Activated CD8-positive, alpha-beta memory T cell treated with anti-CD3 and anti-CD28 coated beads for 4 hours (primary cell): Measurements from ENCODE around the gene PFDN4.

Source experiments
- DNase-seq, 2 donors: peaks; one replicate each; pipeline ENCODE4 v3.0.0-alpha.2; 2020; ENCODE audit warnings: low read depth in 2 of 2

PFDN4 gene

DNA sequence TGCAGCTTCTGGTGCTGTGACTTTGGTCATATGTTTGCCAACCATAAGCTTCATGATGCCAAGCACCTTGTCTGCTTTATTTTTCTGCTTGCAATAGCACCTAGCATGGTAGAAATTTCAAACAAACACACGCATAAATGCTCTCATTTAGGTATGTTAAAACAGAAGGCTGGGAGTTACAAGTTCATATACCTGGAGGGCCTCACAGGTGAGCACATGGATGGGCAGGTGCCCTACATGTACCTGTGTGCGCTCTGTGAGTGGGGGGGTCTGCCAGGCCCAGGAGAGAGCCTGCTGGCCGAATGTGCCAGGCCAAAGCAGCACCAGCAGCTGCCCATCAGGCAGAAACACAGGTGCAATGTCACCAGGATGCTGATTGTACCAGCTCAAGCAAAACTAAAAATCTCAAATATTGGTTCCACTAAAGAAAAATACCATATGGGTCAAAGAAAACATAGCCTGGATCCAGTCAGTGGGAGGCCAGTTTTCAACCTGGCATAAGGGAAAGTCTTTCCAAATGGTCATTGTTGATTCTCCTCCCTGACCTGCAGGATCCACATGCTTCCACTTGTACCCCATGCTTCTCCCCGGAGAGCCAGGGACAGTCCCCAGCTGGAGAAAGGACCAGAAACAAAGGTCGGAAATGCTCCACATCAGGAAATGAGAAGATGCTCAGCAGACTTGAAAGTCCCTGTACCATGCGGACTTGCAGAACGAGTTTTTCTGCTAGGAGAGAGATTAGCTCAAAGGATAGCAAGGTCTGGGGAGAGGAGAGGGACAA is 7.2 kb upstream of the PFDN4 start:
- DNase-seq: no peak

DNA sequence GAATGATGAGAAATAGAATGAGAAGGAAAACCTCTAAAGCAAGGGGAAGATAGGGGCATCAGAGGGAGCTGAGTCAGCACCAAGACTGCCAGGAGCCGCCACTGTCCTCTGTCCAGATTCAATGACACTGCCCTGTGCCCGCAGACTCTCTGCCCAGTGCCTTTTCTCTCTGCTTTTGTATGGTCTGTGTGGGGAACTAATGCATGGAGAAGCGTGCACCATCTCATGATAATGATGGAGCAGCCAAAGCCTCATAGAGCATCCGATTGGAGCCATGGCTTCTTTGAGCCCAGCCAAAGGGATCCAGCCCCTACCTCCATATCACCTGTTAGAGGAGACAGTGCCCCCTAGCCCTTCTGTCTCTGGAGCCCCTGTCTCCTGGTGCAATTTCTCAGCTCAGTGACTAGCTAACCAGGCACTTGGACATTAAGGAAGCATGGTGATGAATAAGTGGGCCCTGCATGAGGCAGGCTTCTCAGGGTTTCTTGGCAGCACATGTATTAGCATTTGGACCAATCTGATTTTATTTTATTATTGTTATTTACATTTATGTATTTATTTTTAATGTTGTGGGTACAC is 6.5 kb upstream of the PFDN4 start:
- no peak for DNase-seq

DNA sequence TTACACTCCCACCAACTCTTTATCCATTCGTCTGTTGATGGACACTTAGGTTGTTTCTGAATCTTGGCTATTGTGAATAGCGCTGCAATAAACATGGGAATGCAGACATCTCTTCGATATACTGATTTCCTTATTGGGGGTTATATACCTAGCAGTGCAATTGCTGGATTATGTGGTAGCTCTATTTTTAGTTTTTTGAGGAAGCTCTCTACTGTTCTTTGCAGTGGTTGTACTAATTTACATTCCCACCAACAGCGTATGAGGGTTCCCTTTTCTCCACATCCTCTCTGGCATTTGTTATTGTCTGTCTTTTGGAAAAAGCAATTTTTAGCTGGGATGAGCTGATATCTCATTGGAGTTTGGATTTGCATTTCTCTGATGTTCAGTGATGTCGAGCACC is 4.6 kb upstream of the PFDN4 start:
- DNase-seq: no peak

DNA sequence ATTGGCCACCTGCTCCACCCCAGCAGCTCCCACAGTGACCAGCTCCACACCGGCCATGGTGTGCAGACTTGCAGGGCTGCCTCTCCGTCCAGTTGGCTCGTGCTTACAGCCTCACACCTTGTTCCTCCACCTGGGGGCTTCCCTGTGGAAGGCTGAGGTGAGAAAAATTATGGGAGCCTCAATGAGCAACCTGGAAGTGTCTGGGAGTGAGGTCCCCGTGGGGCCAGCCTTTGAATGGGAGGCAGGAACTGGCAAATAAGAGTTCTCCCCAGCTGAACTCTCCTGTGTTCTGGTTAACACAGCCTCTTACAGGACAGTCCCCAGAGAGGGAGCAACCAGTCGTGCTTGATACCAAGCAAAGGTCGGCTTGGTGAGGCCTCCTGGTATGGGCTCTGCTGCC is 3.8 kb upstream of the PFDN4 start:
- no peak for DNase-seq

DNA sequence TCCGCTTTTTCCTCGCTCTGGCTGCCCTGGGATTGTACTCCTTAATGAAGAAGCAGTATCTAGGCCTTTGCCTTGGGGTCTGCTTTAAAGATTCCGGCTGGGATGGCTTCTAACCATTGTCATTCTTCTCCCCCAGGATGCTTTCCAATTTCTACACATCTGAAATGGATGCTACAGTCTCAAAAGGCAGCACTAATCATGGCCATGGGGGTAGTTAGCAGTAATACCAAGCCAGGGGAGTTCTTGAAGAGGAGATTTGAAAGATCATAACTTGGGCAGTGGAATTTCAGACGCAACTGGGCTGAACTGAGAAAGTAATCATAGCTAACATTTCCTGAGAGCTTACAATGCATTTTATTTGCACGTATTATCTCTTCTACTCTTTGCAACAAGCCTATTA is 3.4 kb upstream of the PFDN4 start:
- no peak for DNase-seq

DNA sequence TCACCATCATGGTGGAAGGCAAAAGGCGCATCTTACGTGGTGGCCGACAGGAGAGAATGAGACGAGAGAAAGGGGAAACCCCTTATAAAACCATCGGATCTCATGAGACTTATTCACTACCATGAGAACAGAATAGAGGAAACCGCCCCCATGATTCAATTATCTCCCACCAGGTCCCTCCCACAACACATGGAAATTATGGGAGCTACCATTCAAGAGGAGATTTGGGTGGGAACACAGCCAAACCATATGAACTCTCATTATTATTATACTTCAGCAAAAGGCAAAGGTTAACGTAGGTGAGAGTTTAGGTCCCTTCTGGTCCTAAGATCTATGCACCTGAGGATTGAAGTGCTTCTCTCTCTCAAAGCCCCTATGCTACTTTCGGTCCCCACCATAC is 2.4 kb upstream of the PFDN4 start:
- DNase-seq: no peak

DNA sequence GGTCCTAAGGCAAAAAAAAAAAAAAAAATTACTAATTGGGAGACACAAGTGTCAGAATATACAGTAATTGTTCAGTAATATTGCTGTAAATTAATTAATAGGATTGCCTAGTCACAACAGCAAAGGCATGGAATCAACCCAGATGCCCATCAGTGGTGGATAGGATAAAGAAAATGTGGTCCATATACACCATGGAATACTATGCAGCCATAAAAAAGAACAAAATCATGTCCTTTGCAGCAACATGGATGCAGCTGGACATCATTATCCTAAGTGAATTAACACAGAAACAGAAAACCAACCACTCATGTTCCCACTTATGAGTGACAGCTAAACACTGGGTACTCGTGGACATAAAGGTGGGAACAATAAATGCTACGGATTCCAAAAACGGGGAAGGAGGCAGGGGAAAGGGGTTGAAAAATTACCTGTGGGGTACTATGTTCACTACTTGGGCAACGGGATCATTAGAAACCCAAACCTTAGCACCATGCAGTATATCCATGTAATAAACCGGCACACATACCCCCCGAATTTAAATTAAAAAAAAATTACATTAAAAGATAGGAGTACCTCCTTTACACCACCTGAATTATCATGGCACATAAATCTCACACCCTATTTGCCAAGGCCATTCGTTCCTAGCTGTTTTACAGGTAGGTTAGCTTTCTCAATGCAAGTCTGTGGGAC is 689 bp upstream of the PFDN4 start:
- no peak for DNase-seq

DNA sequence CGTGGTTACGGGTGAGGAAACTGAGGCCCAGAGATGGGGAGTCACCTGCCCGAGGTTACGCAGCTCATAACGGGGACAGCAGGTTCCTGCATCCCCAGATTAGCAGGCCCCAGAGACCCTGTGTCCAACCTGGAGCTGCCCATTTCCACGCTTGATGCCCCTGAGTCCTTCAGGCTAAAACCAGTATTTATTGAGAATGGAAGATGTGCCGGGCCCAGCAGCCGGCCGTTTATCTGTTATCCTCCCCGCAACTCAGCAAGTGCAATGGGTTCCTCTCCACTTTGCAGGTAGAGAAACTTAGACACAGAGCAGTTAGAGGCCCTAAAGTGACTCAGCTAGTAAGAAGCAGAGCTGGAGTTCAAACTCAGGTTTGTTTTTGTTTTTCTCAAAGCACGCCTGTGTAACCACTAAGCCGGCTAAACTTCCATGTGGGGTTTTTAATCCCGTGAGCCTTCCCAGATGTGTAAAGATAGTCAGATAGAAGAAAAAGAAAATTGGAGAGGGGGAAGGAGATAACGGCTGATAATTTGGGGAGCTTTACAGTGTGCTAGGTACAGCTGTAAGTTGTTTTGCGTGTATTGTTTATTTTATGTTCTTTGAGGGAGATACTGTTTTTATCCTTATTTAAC is 775 bp downstream of the PFDN4 start:
- no peak for DNase-seq

DNA sequence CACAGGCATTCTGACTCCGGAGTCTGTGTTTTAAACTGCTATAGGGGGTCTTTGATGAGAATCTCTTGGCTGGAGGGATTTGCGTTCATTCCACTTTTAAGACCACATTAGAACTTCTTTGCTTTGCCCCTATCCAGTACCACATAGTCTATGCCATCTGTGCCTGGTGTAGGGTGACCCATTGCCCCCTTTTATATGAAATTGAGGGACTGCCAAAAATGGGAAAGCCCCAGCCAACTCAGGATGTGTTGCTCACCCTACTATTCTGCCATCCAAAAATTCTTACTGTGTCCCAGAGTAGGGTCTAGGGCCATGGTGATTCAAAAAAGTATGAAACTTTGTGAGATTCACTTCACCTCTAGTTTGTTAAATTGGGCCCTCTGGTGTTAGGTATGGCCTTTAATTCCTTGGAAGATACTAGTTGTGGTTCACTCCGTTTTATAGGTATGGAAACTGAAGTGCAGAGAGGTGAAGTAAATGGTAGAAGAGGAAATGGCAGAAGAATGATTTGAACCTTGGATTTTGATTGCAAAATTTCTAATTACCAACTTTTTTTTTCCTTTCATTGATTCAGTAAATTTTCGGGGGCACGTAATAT is 1.4 kb downstream of the PFDN4 start:
- DNase-seq: no peak

DNA sequence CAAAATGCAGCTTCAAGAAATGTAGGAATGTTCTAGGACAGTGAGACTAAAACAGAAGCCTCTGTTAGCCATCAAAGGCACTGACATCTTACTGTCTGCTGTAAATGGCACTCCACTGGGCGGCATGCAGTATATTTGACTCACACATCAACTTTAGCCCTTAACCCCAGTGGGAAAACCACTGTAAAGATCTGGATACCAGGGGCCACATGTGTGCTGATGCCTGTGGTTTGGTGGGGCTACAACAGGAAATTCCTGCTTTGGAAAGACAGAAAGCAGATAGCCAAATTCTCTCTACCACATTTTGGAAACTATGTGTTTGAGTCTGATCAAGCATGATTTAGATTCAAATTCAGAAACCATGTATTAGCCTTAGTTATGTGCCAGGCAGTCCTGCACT is 4.3 kb downstream of the PFDN4 start:
- DNase-seq: no peak

DNA sequence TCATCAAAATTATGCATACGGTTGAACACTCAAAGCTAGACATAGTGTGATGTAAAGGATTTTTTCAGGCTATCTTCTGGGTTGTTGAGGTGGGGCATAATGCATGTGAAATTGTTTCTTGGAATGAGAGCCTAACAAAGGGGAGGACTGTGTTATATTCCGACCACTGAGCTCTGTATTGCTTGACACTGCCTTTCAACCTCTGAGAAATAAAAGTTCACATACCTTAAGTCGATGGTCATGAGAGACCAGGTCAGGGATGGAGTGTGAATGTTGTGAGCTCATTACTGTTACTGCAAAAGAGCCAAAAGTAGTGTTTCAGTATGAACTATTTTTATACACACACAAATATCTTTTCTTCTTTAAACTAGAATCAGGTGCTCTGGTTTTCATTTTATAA is 5.0 kb downstream of the PFDN4 start:
- no peak for DNase-seq

DNA sequence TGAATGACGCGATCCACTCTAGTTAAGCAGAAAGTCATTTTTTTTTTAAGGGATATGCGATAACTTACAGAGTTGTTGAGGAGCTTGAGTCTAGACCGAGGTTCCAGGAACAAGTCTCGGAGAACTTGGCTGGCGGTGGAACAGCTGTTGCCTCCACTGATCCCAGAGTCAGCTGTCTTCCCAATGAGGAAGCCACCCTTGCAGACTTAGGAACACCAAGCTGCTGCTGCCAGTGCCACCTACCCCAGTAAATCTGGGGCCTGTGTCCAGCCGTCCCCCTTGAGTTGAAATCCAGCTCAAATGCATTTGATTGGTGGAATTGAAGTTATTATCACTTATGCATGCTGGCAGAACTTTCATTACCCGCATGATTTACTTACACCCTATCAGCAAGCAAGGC is 6.7 kb downstream of the PFDN4 start:
- no peak for DNase-seq

DNA sequence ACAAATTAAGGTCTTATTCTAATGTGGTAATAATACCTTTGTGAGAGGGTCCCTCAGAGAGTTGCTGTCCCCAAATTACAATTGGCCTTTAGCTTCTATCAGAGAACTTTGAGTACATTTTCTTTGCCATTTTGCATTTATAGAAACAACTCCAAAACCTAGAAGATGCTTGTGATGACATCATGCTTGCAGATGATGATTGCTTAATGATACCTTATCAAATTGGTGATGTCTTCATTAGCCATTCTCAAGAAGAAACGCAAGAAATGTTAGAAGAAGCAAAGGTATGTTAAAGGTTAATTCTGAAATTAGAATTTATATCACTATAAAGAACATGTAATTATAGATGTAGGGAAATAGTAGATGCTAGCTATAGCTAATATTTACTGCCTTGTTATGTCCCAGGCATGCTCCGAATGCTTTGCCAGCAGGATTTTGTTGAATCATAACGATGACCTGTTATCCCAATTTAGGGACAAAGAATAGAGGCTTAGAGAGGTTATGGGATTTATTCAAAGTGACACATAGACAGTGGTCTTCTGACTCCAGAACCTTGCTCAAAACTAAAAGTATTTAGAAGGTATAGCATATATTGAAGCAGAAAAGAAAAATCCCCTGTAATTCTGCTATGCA is 7.4 kb downstream of the PFDN4 start:
- no peak for DNase-seq

DNA sequence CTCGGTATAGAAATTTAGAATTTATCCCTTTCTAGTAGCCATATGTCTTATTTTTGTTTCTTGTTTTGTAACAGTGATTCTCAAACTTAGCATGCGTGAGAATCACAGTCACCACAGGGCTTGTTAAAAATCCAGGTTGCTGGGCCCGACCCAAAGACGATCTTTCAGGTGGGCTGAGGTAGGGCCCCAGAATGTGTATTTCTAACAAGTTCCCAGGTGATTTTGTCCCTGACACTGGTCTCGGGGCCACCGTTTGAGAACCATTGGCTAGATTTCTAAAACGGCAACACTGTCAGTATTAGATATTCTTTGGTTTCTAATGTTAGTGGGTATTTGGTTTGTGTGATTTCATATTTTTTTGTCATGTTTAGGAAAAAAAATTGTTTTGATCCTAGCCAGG is 9.9 kb downstream of the PFDN4 start:
- DNase-seq: no peak

DNA sequence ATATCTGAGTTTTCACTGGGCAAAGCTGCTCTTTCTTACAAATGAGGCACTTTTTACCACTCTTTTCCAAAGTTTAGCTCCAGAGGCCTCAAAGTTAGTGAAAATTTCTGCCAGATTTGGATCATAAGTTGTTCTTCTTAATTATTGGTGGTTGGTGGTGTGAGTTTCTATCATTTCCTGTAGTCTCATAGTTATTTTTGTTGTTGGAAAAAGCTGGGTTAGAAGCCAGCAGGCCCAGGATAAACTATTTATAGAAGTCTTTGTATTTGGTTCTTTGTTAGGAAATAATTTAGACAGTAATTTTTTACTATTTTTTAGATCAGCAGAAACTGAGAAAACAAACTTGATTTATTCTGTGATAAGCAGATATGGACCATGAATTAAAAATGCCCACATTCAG is 10.6 kb downstream of the PFDN4 start:
- DNase-seq: no peak

DNA sequence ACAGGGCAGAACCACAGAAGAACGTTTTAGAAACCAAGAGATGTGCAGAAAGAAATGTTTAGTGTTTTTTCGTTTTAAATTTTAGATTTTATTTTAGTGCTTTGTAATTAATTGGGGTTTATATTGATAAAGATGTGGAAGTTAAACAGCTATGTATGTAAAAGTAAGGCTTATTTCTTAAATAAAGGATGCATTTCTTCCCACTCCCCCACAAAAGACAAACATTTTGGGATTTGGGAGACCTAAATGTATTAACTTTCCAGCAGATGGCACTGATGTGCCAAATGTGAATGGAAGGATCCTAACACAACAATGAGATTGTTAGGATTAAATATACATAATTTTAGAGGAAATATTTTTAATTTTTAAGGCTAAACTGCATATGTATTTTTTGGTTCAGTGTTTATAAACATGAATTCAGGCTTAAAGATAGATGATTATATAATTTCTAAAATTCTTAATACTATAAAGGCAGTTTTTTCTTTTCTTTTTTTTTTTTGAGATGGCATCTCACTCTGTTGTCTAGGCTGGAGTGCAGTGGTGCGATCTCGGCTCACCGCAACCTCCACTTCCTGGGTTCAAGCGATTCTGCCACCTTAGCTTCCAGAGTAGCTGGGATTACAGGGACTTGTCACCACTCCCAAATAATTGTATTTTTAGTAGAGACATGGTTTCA is 12.0 kb downstream of the PFDN4 start:
- no peak for DNase-seq

DNA sequence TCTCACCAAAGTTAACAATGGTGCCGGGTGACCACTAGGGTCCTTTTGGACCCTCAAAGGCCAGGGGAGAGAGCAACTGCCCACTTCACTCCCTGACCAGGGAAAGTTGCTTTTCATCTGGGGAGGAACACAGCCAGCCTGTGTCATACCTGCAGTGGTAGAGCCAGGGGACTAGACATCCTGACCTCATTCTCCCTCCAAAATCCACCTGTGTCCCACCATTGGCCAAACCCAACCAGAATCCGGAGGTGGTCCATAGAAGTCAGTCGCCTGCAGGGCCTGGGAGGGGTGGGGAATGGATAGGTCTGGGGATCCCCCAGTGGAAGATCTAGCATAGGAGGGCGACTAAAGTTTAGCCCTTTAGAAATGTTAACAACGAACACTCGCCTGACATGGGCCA is 12.8 kb downstream of the PFDN4 start:
- no peak for DNase-seq

DNA sequence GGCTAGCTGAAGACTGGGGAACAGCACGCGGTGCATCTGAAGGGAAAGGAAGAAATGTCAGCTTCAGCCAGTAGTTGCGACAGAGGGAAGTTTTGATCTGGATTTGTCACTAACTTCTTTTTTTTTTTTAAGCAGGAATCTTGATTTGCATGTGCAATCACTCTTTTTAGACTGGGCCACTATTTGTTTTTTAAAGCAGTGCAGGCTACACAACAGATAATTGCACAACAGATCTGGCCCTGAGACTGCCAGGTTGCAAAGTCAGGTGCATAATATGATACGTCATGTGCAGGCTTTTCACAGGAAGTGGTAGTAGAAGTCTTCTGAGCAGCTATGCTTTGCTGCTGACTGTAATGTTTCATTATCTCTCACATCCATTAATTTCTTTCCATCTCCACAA is 13.5 kb downstream of the PFDN4 start:
- no peak for DNase-seq

DNA sequence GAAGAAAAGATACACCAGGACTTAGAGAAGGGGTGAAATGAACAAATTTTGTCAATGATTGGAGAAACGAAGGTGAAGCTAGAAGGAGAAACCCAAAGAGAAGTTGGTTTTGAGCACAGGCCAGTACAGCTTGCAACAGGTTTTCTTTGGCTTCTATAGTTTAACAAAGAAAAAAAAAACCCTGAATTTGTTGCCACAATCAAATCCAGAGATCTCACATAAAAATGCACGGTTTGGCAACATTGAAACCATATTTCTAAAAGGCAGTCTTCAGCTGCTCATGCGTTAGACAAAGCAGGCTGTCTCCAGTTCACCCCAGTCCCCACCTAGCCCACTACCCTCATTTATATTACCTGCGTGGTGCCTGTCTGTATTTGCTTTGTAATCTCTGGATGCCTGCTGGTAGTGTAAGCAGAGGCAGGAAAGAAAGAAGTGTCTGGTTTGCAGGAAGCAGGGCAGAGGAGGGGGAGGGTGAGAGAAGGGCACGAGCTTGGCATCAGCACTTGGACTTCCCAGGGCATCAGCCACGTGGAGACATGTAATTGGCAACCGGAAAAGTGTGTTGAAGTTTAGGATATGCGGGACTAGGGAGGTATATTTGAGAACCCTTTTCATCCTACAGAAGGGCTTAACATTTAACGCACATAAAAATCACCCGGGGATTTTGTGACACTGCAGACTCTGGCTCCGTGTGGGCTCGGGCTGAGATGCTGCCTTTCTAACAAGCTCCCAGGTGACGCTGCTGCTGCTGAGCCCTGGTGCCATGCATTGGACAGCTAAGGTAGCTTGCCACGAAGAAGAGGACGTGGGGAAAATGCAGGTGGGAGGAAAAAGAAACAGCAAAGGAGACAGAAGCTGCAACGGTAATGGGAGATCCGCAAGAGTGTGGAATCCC is 14.4 kb downstream of the PFDN4 start:
- no peak for DNase-seq

DNA sequence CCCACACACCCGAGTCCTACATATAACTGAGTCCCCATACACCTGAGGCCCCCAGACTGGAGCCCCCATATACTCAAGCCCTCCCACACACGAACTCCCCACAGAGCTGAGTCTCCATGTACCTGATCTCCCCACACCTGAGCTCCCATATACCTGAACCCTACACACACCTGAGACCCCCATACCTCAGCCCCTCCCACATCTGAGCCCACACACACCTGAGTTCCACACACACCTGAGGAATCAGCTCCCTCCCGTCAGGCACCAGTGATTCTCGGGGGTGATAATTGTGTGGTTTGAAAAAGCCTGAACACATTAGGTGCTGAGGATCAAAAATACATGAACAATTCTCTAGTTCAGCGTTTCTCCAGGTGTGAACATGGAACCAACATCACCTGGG is 15.4 kb downstream of the PFDN4 start:
- DNase-seq: no peak
